PC-3 (cell line): ENCODE results near the gene RGS7. TPM values are rescaled to one million over a fixed set of nuclear protein-coding genes. Genes with fewer than 3 reads are reported as not detected.
"Not testable (repeated sequence)": the region's sequence is repeated elsewhere in the genome, so short reads cannot be mapped to it uniquely, and the experiment has no call there.

Experiments
- ATAC-seq: fragments of 200-7000 bp; cut with Tn5 transposase; 2 replicates; pipeline ENCODE4 v1.9.1; 2020; ENCODE audit warnings: mild to moderate bottlenecking, moderate library complexity
- BruUV-seq: library from RNA; stranded (reverse); fragments of 400-500 nt; replicated peaks from 2 replicates; lab custom pipeline; 2021; lab: Mats Ljungman, UMichigan
- CTCF ChIA-PET: fragments of 300-600 bp; sonication (Branson Sonifier 250); formaldehyde crosslinking; loops from one replicate; lab custom pipeline; 2022; ENCODE audit warnings: antibody characterized with exemption; lab: Charles Lee
- POLR2A ChIA-PET: fragments of 300-600 bp; sonication (Branson Sonifier 250); formaldehyde crosslinking; loops from one replicate; lab custom pipeline; 2022; ENCODE audit warnings: antibody characterized with exemption; ENCODE audit not compliant: unreplicated experiment; lab: Charles Lee
- DNase-seq: peaks from one replicate; pipeline ENCODE4 v3.0.0-alpha.2; 2015
- H2AFZ ChIP-seq: fragments of 300-600 bp; sonication (generic); 2 replicates; pipeline ENCODE4 v1.6.0; 2016; ENCODE audit warnings: antibody characterized with exemption, low read length
- H3F3A ChIP-seq: fragments of 300-600 bp; sonication (generic); one replicate; pipeline ENCODE4 v1.6.0; 2017; ENCODE audit warnings: antibody characterized with exemption, low read length, control low read depth, mild to moderate bottlenecking; ENCODE audit not compliant: unreplicated experiment
- H3K27ac ChIP-seq: fragments of 300-600 bp; sonication (generic); 2 replicates; pipeline ENCODE4 v1.5.1; 2016; ENCODE audit warnings: mild to moderate bottlenecking, low read length
- H3K27me3 ChIP-seq: fragments of 300-600 bp; sonication (generic); 2 replicates; pipeline ENCODE4 v1.6.1; 2016; ENCODE audit warnings: low read length, mixed read lengths
- H3K36me3 ChIP-seq: fragments of 300-600 bp; sonication (generic); 2 replicates; pipeline ENCODE4 v1.6.1; 2016; ENCODE audit warnings: low read depth, mixed run types, low read length, mixed read lengths
- H3K4me1 ChIP-seq: fragments of 300-600 bp; sonication (generic); 2 replicates; pipeline ENCODE4 v1.5.1; 2016; ENCODE audit warnings: low read length; ENCODE audit not compliant: insufficient read depth
- H3K4me2 ChIP-seq: fragments of 300-600 bp; sonication (generic); 2 replicates; pipeline ENCODE4 v1.6.0; 2016; ENCODE audit warnings: low read length
- H3K4me3 ChIP-seq: fragments of 300-600 bp; sonication (generic); 2 replicates; pipeline ENCODE4 v1.5.1; 2016; ENCODE audit warnings: mild to moderate bottlenecking, low read length, mixed read lengths
- H3K79me2 ChIP-seq: fragments of 300-600 bp; sonication (generic); 2 replicates; pipeline ENCODE4 v1.6.1; 2017; ENCODE audit warnings: low read length, mixed read lengths
- H3K9ac ChIP-seq: fragments of 300-600 bp; sonication (generic); 2 replicates; pipeline ENCODE4 v1.6.0; 2016; ENCODE audit warnings: mild to moderate bottlenecking, low read length
- H3K9me2 ChIP-seq: fragments of 300-600 bp; sonication (generic); replicated peaks from 2 replicates; pipeline ENCODE4 v1.6.1; 2016; ENCODE audit warnings: mixed run types, low read length, mixed read lengths
- H3K9me3 ChIP-seq: fragments of 300-600 bp; sonication (generic); 2 replicates; pipeline ENCODE4 v1.6.1; 2016; ENCODE audit warnings: low read length, mixed read lengths
- H4K20me1 ChIP-seq: fragments of 300-600 bp; sonication (generic); 2 replicates; pipeline ENCODE4 v1.6.1; 2016; ENCODE audit warnings: low read length, mixed read lengths
- CTCF ChIP-seq: fragments of 300-600 bp; sonication (generic); conservative IDR thresholded peaks from 2 replicates; pipeline ENCODE4 v1.5.1; 2017; ENCODE audit warnings: antibody characterized with exemption, low read depth, mild to moderate bottlenecking, low read length
- EZH2 ChIP-seq: fragments of 300-600 bp; sonication (generic); IDR thresholded peaks from one replicate; pipeline ENCODE4 v1.6.1; 2017; ENCODE audit warnings: antibody characterized with exemption, mild to moderate bottlenecking, low read length; ENCODE audit not compliant: unreplicated experiment
- EZH2phosphoT487 ChIP-seq: fragments of 300-600 bp; sonication (generic); IDR thresholded peaks from 2 replicates; pipeline ENCODE4 v1.6.1; 2018; ENCODE audit warnings: mild to moderate bottlenecking, antibody characterized with exemption, low read length, borderline replicate concordance
- intact Hi-C: fragments of 100-400 bp; cut with micrococcal nuclease; formaldehyde crosslinking; loops from 2 replicates; pipeline ENCODE4 v1.9.0; 2023
- total RNA-seq: library from RNA; depleted of rRNA; stranded (reverse); fragments of >200 nt; gene quantifications from 2 replicates; pipeline ENCODE4 v1.2.3, GENCODE V29; 2014

The RGS7 gene
- total RNA-seq, 1 experiment from 2014 or later = 0.15 TPM

GRCh38 chr1:240786880-240787279 is 570.1 kb downstream of the RGS7 start:
- Histone ChIP-seq H3K4me1 (peaks cover 24% of the 10 kb centered on the region), H3F3A (no peaks in the 10 kb centered on the region), H3K27ac (no peak overlapping the region), H3K9me2 (no peaks in the 10 kb centered on the region), H3K4me3 (no peak overlapping the region), H3K79me2 (no peaks in the 10 kb centered on the region), H3K9me3 (no peaks in the 10 kb centered on the region), H3K36me3 (no peaks in the 10 kb centered on the region), H3K9ac (no peak overlapping the region), H4K20me1 (no peaks in the 10 kb centered on the region), H2AFZ (no peak overlapping the region), H3K4me2 (no peak overlapping the region), H3K27me3 (no peaks in the 10 kb centered on the region)
- TF ChIP-seq CTCF (no peak), EZH2 (no peak), EZH2phosphoT487 (no peak)
- POLR2A ChIA-PET = no interaction called here
- BruUV-seq = no TSS peak
- DNase-seq (no peak), ATAC-seq (no peak)
- CTCF ChIA-PET = no interaction called here
- intact Hi-C loops = no loop called here

- no TSS peak for BruUV-seq
- DNase-seq (no peak), ATAC-seq (no peak)
- no peaks in the 10 kb centered on the region for H3K9me3 ChIP-seq
- intact Hi-C loops = loop anchor here (5.0 kb wide), 1 partner anchor 52 kb away; no protein-coding TSS in a partner anchor
- no peaks in the 10 kb centered on the region for H3K79me2 ChIP-seq
- H3K27me3 ChIP-seq = no peaks in the 10 kb centered on the region
- no peak overlapping the region for H3K4me2 ChIP-seq
- peaks cover 24% of the 10 kb centered on the region for H3K4me1 ChIP-seq
- no peaks in the 10 kb centered on the region for H3F3A ChIP-seq
- CTCF ChIA-PET = no interaction called here
- POLR2A ChIA-PET = no interaction called here
- no peaks in the 10 kb centered on the region for H3K9me2 ChIP-seq
- H4K20me1 ChIP-seq = no peaks in the 10 kb centered on the region
- H3K9ac ChIP-seq = no peak overlapping the region
- TF ChIP-seq EZH2 (no peak), CTCF (no peak), EZH2phosphoT487 (no peak)
- H2AFZ ChIP-seq = no peak overlapping the region
- H3K27ac ChIP-seq = no peak overlapping the region
- no peaks in the 10 kb centered on the region for H3K36me3 ChIP-seq
- H3K4me3 ChIP-seq = no peak overlapping the region
These were observed 572.2 kb downstream of the RGS7 start for GRCh38 chr1:240784776-240785175.

- Histone ChIP-seq H3K27ac (peak overlapping the region; percentile 56; the same call in 1 of the 2 replicates), H3K4me1 (peaks cover 24% of the 10 kb centered on the region), H3K4me3 (peak overlapping the region; percentile 53), H2AFZ (peak overlapping the region; percentile 45), H3K4me2 (peak overlapping the region; percentile 75)
- intact Hi-C loops = loop anchor here (2.0 to 5.0 kb wide), 2 partner anchors 19 to 51 kb away; no protein-coding TSS in a partner anchor
- POLR2A ChIA-PET, H3K9me2 ChIP-seq, H3K27me3 ChIP-seq, H3F3A ChIP-seq, H3K36me3 ChIP-seq, H4K20me1 ChIP-seq, H3K79me2 ChIP-seq, H3K9me3 ChIP-seq, H3K9ac ChIP-seq, BruUV-seq: not testable (repeated sequence)
- CTCF ChIA-PET = interaction anchor here (0.6 to 1.4 kb wide), 3 partner anchors 47 to 428 kb away, joined by 3 to 15 read pairs (median 3); no protein-coding TSS in a partner anchor
- ATAC-seq (peak; percentile 98), DNase-seq (peak; percentile 97)
These were observed 573.3 kb downstream of the RGS7 start for GRCh38 chr1:240783728-240784137.
